Measurements from ENCODE around the gene NANOS2.

Gene NANOS2

GRCh38 chr19:45863840-45864628 lies 50.5 kb downstream of the NANOS2 start, which contains the start of gene FOXA3:
Gene FOXA3, plus strand, starts transcription at chr19:45864326. Its CDS starts 131 bp downstream, at chr19:45864457.
- ATAC-seq: peak; percentile 65
- no peak for TF ChIP-seq ISL1 (CRISPR knock-in tag; IDR thresholded peaks at IDR 0.05)

- TF ChIP-seq GLIS3 (CRISPR knock-in tag; IDR thresholded peaks at IDR 0.05) (no peak), TCF4 (CRISPR knock-in tag; IDR thresholded peaks at IDR 0.05; ENCODE audit: borderline replicate concordance) (no peak), OSR1 (CRISPR knock-in tag; IDR thresholded peaks at IDR 0.05) (no peak), ZNF8 (CRISPR knock-in tag; IDR thresholded peaks at IDR 0.05) (no peak), ZNF70 (CRISPR knock-in tag; IDR thresholded peaks at IDR 0.05) (no peak), TOX (CRISPR knock-in tag; IDR thresholded peaks at IDR 0.05; ENCODE audit: borderline replicate concordance) (no peak), CSRNP3 (CRISPR knock-in tag; IDR thresholded peaks at IDR 0.05) (no peak), BACH2 (CRISPR knock-in tag; IDR thresholded peaks at IDR 0.05; ENCODE audit: borderline replicate concordance) (no peak), ZC3H10 (CRISPR knock-in tag; IDR thresholded peaks at IDR 0.05) (no peak), SNAI2 (CRISPR knock-in tag; IDR thresholded peaks at IDR 0.05) (no peak), ESRRG (CRISPR knock-in tag; IDR thresholded peaks at IDR 0.05) (no peak), ZNF565 (CRISPR knock-in tag; conservative IDR thresholded peaks at IDR 0.05; ENCODE audit: low read depth) (no peak), PPARA (CRISPR knock-in tag; IDR thresholded peaks at IDR 0.05; ENCODE audit: borderline replicate concordance) (no peak), PATZ1 (CRISPR knock-in tag; IDR thresholded peaks at IDR 0.05; ENCODE audit: borderline replicate concordance) (no peak), ZFP30 (CRISPR knock-in tag; IDR thresholded peaks at IDR 0.05) (no peak; the same call in 1 of the 2 replicates), ISL1 (CRISPR knock-in tag; IDR thresholded peaks at IDR 0.05) (no peak)
- no peak for ATAC-seq
These were observed 51.2 kb downstream of the NANOS2 start for GRCh38 chr19:45863335-45863839.

All from SK-N-SH treated with all-trans-retinoic acid at 6 μM for 48 hours (cell line).